ENCODE measurements around the gene PDXK. TPM values are rescaled to one million over a fixed set of nuclear protein-coding genes. Genes with fewer than 3 reads are reported as not detected.

Gene PDXK
- polyA plus RNA-seq, 1 of the 3 experiments (the other 2 are of a cell fraction) = 85.7 TPM

- Histone ChIP-seq H3K9me2 (no peaks in the 10 kb centered on the region), H3K4me2 (peak overlapping the region; percentile 33; the same call in 1 of the 2 replicates), H4K20me1 (ENCODE audit: insufficient read depth) (no peaks in the 10 kb centered on the region), H3K9ac (no peak overlapping the region), H3K9me3 (no peaks in the 10 kb centered on the region), H2AFZ (ENCODE audit: low read depth) (no peak overlapping the region), H3K27me3 (ENCODE audit: insufficient read depth) (no peaks in the 10 kb centered on the region), H3K4me1 (ENCODE audit: control insufficient read depth in 1 of 2, insufficient read depth in 2 of 2, low read depth in 1 of 2, low read length in 1 of 2) (peaks cover 0 to 6% of the 10 kb centered on the region in 2 experiments; a peak in 1 of 4 replicates), H3K79me2 (ENCODE audit: insufficient read depth) (no peaks in the 10 kb centered on the region), H3K4me3 (ENCODE audit: low read depth in 2 of 2, low read length in 1 of 2) (no peak overlapping the region), H3F3A (replicated peaks; ENCODE audit: insufficient read depth) (no peaks in the 10 kb centered on the region), H3K36me3 (replicated peaks in 1 of 2; ENCODE audit: control insufficient read depth in 1 of 2, insufficient read depth in 2 of 2, low read length in 1 of 2) (no peaks in the 10 kb centered on the region), H3K27ac (ENCODE audit: low read depth in 2 of 2, low read length in 1 of 2) (no peak overlapping the region)
- TF ChIP-seq USF2 (IDR thresholded peaks at IDR 0.05; ENCODE audit: borderline replicate concordance, low read depth, low read length) (no peak), ELF1 (IDR thresholded peaks at IDR 0.05) (no peak), TAF1 (IDR thresholded peaks at IDR 0.05; ENCODE audit: borderline replicate concordance, low read depth, low read length) (no peak), SMC3 (IDR thresholded peaks at IDR 0.05; ENCODE audit: low read depth, low read length) (no peak), ZBTB33 (IDR thresholded peaks at IDR 0.05; ENCODE audit: borderline replicate concordance, low read depth) (no peak), TEAD4 (IDR thresholded peaks at IDR 0.05; ENCODE audit: borderline replicate concordance, insufficient read depth) (no peak), IRF3 (IDR thresholded peaks at IDR 0.05; ENCODE audit: low read depth, low read length) (no peak), YY1 (IDR thresholded peaks at IDR 0.05; ENCODE audit: low read depth) (no peak), NRF1 (IDR thresholded peaks at IDR 0.05; ENCODE audit: low read depth, low read length) (no peak), TCF12 (IDR thresholded peaks at IDR 0.05) (no peak), RXRA (IDR thresholded peaks at IDR 0.05; ENCODE audit: borderline replicate concordance, low read depth) (no peak), REST (IDR thresholded peaks at IDR 0.05; ENCODE audit: low read depth, low read length) (no peak), FOXM1 (IDR thresholded peaks at IDR 0.05; ENCODE audit: low read depth) (no peak), EP300 (IDR thresholded peaks at IDR 0.05; ENCODE audit: borderline replicate concordance in 1 of 2, low read depth in 1 of 2, low read length in 1 of 2) (no peak), MEF2A (IDR thresholded peaks at IDR 0.05; ENCODE audit: borderline replicate concordance, low read depth) (no peak), JUND (IDR thresholded peaks at IDR 0.05) (no peak), CTCF (IDR thresholded peaks at IDR 0.05) (no peak)
- 100% methylated on average over 2 of the region's 24 CpGs for WGBS (ENCODE audit: low lambda C conversion rate)
- POLR2A ChIA-PET = no interaction called here
- CTCF ChIA-PET = interaction anchor here (0.6 to 2.0 kb wide), 27 partner anchors 8 to 280 kb away, joined by 3 to 8 read pairs (median 4); no protein-coding TSS in a partner anchor
- no peak for DNase-seq
These were observed 92.6 kb downstream of the PDXK start for GRCh38 chr21:43811262-43812105.

All from SK-N-SH (cell line).